H1 (cell line): ENCODE data around the gene NAXE. TPM values are rescaled to one million over a fixed set of nuclear protein-coding genes. Genes with fewer than 3 reads are reported as not detected.
A peak's percentile ranks its signal among the peaks of the same experiment; 100 is the strongest.

Experiments
- CBX8 ChIP-seq: fragments of 300-800, 300-1000 bp; sonication (generic); IDR thresholded peaks from 2 replicates; pipeline ENCODE4 v1.7.1; 2016; ENCODE audit warnings: low read depth, low read length, borderline replicate concordance
- CHD2 ChIP-seq: IDR thresholded peaks from 2 replicates; pipeline ENCODE4 v1.6.1; 2012; ENCODE audit warnings: low read length, improper control_type of control experiment
- CTBP2 ChIP-seq: IDR thresholded peaks from 2 replicates; pipeline ENCODE4 v1.7.0; 2011; ENCODE audit warnings: borderline replicate concordance, mild to moderate bottlenecking, moderate library complexity, mixed read lengths, low read length; ENCODE audit not compliant: insufficient read depth, insufficient read length
- EGR1 ChIP-seq: IDR thresholded peaks from 2 replicates; pipeline ENCODE4 v1.6.1; 2011; ENCODE audit warnings: low read depth, low read length, borderline replicate concordance
- GABPA ChIP-seq: IDR thresholded peaks from 2 replicates; pipeline ENCODE4 v1.6.1; 2011; ENCODE audit warnings: mild to moderate bottlenecking, low read length, moderate library complexity, borderline replicate concordance; ENCODE audit not compliant: insufficient read depth
- GTF2F1 ChIP-seq: IDR thresholded peaks from 2 replicates; pipeline ENCODE4 v1.6.1; 2012; ENCODE audit warnings: low read depth, low read length, improper control_type of control experiment, borderline replicate concordance
- KDM1A ChIP-seq: fragments of 200-600, 300-600 bp; sonication (generic); IDR thresholded peaks from 2 replicates; pipeline ENCODE4 v1.7.1; 2016; ENCODE audit warnings: mild to moderate bottlenecking, low read length, borderline replicate concordance
- POLR2AphosphoS5 ChIP-seq: IDR thresholded peaks from 2 replicates; pipeline ENCODE4 v1.6.1; 2011; ENCODE audit warnings: low read depth, low read length
- RAD21 ChIP-seq, 2 experiments: IDR thresholded peaks in 1 of 2; conservative IDR thresholded peaks in 1 of 2; 2 replicates each; pipeline ENCODE4 v1.6.1; 2011; ENCODE audit warnings: low read depth in 2 of 2, low read length in 2 of 2, improper control_type of control experiment in 1 of 2, inconsistent platforms in 1 of 2, mild to moderate bottlenecking in 1 of 2, moderate library complexity in 1 of 2
- RBBP5 ChIP-seq: IDR thresholded peaks from 2 replicates; pipeline ENCODE4 v1.7.1; 2012; ENCODE audit warnings: low read depth, mild to moderate bottlenecking, inconsistent platforms, low read length, moderate library complexity, borderline replicate concordance
- RFX5 ChIP-seq: IDR thresholded peaks from 2 replicates; pipeline ENCODE4 v1.6.1; 2011; ENCODE audit warnings: low read depth, low read length, improper control_type of control experiment, borderline replicate concordance
- SIX5 ChIP-seq: IDR thresholded peaks from 2 replicates; pipeline ENCODE4 v1.6.1; 2011; ENCODE audit warnings: mild to moderate bottlenecking, low read depth, low read length
- SP4 ChIP-seq: IDR thresholded peaks from 2 replicates; pipeline ENCODE4 v1.6.1; 2012; ENCODE audit warnings: low read length, inconsistent platforms
- SRF ChIP-seq: IDR thresholded peaks from 2 replicates; pipeline ENCODE4 v1.6.1; 2011; ENCODE audit warnings: mild to moderate bottlenecking, low read depth, low read length, moderate library complexity
- TBP ChIP-seq: IDR thresholded peaks from 2 replicates; pipeline ENCODE4 v1.6.1; 2011; ENCODE audit warnings: low read depth, low read length, improper control_type of control experiment
- TEAD4 ChIP-seq: IDR thresholded peaks from 2 replicates; pipeline ENCODE4 v1.6.1; 2012; ENCODE audit warnings: low read depth, low read length, inconsistent platforms, mixed read lengths
- YY1 ChIP-seq: IDR thresholded peaks from 2 replicates; pipeline ENCODE4 v1.6.1; 2011; ENCODE audit warnings: low read depth, mild to moderate bottlenecking, low read length
- ZNF274 ChIP-seq: IDR thresholded peaks from 2 replicates; pipeline ENCODE4 v1.7.0; 2012; ENCODE audit warnings: low read length, borderline replicate concordance; ENCODE audit errors: extremely low read depth
- polyA plus RNA-seq, 7 experiments: library from polyadenylated mRNA; depleted of rRNA in 3 of 7; stranded (reverse) in 5 of 7; unstranded in 2 of 7; fragments of >200 nt in 5 of 7; fragments of 200-250 nt in 2 of 7; gene quantifications; 1 replicate in 5 of 7; 2 replicates in 1 of 7; 4 replicates in 1 of 7; pipeline versions ENCODE4 v1.2.1 to v1.2.3, GENCODE V29; 2011 to 2013; ENCODE audit warnings: missing spikeins in 2 of 7, mixed read lengths in 2 of 7
- total RNA-seq: library from RNA; stranded (reverse); fragmentation: NEBNext Ultra II Directional; extraction: Animal tissue kit (Norgen Biotek cat#: 25700); gene quantifications from 2 replicates; pipeline ENCODE4 v1.2.1, GENCODE V29; 2021
- TF ChIP-seq, protein P1 (sequence below): IDR thresholded peaks from 2 replicates; pipeline ENCODE4 v1.6.1; 2011; ENCODE audit warnings: low read depth, mild to moderate bottlenecking, low read length; ENCODE audit not compliant: insufficient read depth
- TF ChIP-seq, protein P2 (sequence below), 3 experiments: IDR thresholded peaks; 1 replicate in 2 of 3; 2 replicates in 1 of 3; pipeline versions ENCODE4 v1.5.1 to v1.6.1; 2011; ENCODE audit warnings: low read length in 3 of 3, mild to moderate bottlenecking in 3 of 3, inconsistent platforms in 2 of 3, low read depth in 1 of 3, moderate library complexity in 1 of 3; ENCODE audit not compliant: insufficient read depth in 1 of 3; ENCODE audit errors: control extremely low read depth in 1 of 3
- TF ChIP-seq, protein P3 (sequence below): IDR thresholded peaks from 2 replicates; pipeline ENCODE4 v1.6.1; 2012; ENCODE audit warnings: inconsistent platforms

NAXE gene
- total and polyA plus RNA-seq, 2 of the 8 experiments (the other 6 are each of a cell fraction or from before 2014, with no cell fraction given), result 73.1 to 74.3 TPM

DNA sequence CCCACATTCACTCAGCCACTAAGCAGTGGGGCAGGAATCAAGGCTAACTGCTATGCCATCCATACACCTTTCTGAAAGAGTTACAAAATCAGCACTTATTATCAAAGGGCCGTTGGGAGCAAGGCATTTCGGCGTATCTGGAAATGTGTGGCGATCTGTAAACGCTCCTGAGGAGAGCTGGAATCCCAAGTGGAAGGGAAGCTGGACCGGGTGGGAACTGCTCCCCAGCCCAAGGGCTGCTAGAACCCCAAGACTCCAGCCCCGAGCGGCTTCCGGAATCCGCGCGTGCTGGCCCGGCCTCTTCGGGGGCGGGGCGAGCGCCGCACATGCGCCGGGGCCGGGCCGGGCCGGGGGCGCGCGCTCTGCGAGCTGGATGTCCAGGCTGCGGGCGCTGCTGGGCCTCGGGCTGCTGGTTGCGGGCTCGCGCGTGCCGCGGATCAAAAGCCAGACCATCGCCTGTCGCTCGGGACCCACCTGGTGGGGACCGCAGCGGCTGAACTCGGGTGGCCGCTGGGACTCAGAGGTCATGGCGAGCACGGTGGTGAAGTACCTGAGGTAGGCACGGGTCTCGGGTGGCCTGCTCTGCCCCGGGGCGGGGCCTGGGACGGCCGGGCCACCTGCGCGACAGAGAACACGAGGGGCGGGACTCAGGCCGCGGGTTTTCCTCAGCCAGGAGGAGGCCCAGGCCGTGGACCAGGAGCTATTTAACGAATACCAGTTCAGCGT is at the start of gene NAXE (continued):
- TF ChIP-seq RBBP5 (no peak; the same call in 1 of the 2 replicates), TBP (peak; percentile 24; the same call in 1 of the 2 replicates), GABPA (no peak), CHD2 (no peak), YY1 (no peak), RAD21 (IDR thresholded peaks at IDR 0.05 in 1 of 2, conservative IDR thresholded peaks at IDR 0.05 in 1 of 2; ENCODE audit: low read depth in 2 of 2, low read length in 2 of 2) (no peak), SIX5 (no peak), EGR1 (no peak), CTBP2 (no peak), KDM1A (no peak), TEAD4 (0 out of 2 replicates have a peak, but pooled peaks have one; percentile 12), SP4 (no peak), ZNF274 (no peak), CBX8 (no peak), SRF (no peak), RFX5 (no peak), GTF2F1 (no peak), POLR2AphosphoS5 (no peak; the same call in none of the 2 replicates)
- TF ChIP-seq, protein P1, sequence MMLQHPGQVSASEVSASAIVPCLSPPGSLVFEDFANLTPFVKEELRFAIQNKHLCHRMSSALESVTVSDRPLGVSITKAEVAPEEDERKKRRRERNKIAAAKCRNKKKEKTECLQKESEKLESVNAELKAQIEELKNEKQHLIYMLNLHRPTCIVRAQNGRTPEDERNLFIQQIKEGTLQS, result no peak
- TF ChIP-seq, protein P2, sequence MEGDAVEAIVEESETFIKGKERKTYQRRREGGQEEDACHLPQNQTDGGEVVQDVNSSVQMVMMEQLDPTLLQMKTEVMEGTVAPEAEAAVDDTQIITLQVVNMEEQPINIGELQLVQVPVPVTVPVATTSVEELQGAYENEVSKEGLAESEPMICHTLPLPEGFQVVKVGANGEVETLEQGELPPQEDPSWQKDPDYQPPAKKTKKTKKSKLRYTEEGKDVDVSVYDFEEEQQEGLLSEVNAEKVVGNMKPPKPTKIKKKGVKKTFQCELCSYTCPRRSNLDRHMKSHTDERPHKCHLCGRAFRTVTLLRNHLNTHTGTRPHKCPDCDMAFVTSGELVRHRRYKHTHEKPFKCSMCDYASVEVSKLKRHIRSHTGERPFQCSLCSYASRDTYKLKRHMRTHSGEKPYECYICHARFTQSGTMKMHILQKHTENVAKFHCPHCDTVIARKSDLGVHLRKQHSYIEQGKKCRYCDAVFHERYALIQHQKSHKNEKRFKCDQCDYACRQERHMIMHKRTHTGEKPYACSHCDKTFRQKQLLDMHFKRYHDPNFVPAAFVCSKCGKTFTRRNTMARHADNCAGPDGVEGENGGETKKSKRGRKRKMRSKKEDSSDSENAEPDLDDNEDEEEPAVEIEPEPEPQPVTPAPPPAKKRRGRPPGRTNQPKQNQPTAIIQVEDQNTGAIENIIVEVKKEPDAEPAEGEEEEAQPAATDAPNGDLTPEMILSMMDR (IDR thresholded peaks at IDR 0.05; ENCODE audit: control extremely low read depth in 1 of 3, insufficient read depth in 1 of 3, low read depth in 1 of 3, low read length in 3 of 3), result no peak
- TF ChIP-seq, protein P3, sequence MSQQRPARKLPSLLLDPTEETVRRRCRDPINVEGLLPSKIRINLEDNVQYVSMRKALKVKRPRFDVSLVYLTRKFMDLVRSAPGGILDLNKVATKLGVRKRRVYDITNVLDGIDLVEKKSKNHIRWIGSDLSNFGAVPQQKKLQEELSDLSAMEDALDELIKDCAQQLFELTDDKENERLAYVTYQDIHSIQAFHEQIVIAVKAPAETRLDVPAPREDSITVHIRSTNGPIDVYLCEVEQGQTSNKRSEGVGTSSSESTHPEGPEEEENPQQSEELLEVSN, result no peak
